Measurements from ENCODE around the gene FGF6. TPM values are rescaled to one million over a fixed set of nuclear protein-coding genes. Genes with fewer than 3 reads are reported as not detected.

FGF6 gene
- total RNA-seq = not detected in 2 replicates

GRCh38 chr12:4445156-4446101 is at the start of gene FGF6:
Gene FGF6 (minus strand): TSS chr12:4445815. CDS start chr12:4445570, 245 bp downstream.

Other genes starting within 250 kb of the FGF6 start
- 404 and 516 TPM in 2 replicates for gene CCND2, start 172.1 kb downstream of the FGF6 start, total RNA-seq
- gene TIGAR, start 124.6 kb downstream of the FGF6 start, total RNA-seq = 3.5 and 14.7 TPM in 2 replicates
- gene FGF23, start 66.1 kb downstream of the FGF6 start, total RNA-seq = not detected in 2 replicates
- gene RAD51AP1, start 93.1 kb upstream of the FGF6 start, total RNA-seq = 5.1 and 5.4 TPM in 2 replicates
- gene DYRK4, start 116.4 kb upstream of the FGF6 start, total RNA-seq = 64.7 and 104 TPM in 2 replicates
- gene AKAP3, start 203.2 kb upstream of the FGF6 start, total RNA-seq = 2.2 and 6.3 TPM in 2 replicates
- gene NDUFA9, start 203.3 kb upstream of the FGF6 start, total RNA-seq = 22.4 and 79.8 TPM in 2 replicates